ENCODE measurements around the gene JAK1.

Gene JAK1

DNA sequence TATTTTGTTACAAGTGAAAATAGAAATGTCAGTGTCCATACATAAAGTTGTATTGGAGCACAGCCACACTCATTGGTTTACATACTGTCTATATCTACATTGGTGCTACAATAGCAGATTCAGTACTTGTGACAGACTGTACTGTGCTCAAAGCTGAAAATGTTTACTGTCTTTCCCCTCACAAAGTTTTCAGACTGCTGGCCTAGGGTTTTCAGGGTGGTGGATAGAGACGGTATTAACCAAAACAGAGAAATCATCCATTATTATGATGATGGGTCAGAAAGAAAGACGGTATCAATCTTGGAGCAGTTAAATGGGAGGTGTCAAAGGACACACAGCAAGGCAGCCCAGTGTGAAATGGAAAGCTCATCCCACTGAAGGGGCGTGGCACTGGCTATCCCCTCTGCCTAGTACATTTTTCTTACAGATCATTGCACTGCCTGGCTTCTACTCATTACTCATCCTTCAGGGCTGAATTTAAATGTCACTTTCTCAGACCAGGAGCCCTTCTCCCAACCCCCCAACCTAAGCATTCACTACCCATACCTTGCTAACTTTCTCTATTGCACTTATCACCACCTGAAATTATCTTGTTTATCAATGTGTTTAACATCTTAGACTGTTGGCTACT lies 10.2 kb downstream of the JAK1 start:
- ChIA-PET CTCF (no interaction called here), POLR2A (no interaction called here)
- TF ChIP-seq, protein P1, sequence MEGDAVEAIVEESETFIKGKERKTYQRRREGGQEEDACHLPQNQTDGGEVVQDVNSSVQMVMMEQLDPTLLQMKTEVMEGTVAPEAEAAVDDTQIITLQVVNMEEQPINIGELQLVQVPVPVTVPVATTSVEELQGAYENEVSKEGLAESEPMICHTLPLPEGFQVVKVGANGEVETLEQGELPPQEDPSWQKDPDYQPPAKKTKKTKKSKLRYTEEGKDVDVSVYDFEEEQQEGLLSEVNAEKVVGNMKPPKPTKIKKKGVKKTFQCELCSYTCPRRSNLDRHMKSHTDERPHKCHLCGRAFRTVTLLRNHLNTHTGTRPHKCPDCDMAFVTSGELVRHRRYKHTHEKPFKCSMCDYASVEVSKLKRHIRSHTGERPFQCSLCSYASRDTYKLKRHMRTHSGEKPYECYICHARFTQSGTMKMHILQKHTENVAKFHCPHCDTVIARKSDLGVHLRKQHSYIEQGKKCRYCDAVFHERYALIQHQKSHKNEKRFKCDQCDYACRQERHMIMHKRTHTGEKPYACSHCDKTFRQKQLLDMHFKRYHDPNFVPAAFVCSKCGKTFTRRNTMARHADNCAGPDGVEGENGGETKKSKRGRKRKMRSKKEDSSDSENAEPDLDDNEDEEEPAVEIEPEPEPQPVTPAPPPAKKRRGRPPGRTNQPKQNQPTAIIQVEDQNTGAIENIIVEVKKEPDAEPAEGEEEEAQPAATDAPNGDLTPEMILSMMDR (IDR thresholded peaks at IDR 0.05; ENCODE audit: control extremely low read depth, extremely low read depth, low read depth, missing control alignments) = no peak
- DNase-seq (ENCODE audit: extremely low spot score) = no peak

DNA sequence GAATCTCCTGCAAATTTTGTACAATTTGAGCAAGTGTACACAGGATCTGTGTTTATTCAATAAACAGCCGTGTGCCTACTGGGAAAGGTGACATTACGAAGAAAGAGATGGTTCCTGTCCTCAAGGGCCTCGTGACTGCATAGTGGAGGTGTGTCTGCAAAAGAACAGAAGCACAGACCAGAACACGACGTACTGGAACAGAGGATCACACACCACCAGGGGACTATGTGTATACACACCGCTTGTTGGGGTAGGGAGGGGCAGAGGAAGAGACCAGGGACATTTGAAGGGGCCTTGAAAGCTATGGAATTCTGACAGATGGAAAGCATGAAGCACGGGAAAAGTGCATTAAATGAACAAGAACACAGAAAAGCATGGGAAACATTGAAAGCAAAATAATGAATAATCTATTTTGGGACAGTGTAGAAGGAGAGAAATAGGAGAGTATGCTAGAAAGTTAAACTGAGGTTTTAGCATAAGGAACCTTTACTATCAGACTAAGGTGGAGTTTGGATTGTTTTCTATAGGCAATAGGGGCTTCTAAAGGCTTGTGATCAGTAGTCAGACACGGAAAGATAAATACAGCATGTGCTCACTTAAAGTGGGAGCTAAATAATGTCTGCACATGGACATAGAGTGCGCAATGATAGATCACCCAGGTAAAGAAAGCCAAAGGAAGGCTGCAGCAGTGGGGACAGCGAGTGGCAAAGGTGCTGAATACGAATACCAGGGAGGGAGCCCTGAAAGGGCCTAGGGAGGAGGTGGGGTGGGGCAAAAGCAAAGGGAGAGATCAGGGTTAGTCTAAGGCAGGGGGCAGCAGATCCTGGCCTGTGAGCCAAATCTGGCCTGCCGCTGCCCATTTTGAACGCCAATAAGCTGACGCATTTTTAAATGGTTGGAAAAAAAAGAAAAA lies 11.0 kb downstream of the JAK1 start:
- TF ChIP-seq, protein P1 (IDR thresholded peaks at IDR 0.05; ENCODE audit: control extremely low read depth, extremely low read depth, low read depth, missing control alignments) = no peak
- POLR2A ChIA-PET = no interaction called here
- no peak for DNase-seq (ENCODE audit: extremely low spot score)
- CTCF ChIA-PET = interaction anchor here (1.3 kb wide), 2 partner anchors 34 to 62 kb away, joined by 3 read pairs; no protein-coding TSS in a partner anchor

DNA sequence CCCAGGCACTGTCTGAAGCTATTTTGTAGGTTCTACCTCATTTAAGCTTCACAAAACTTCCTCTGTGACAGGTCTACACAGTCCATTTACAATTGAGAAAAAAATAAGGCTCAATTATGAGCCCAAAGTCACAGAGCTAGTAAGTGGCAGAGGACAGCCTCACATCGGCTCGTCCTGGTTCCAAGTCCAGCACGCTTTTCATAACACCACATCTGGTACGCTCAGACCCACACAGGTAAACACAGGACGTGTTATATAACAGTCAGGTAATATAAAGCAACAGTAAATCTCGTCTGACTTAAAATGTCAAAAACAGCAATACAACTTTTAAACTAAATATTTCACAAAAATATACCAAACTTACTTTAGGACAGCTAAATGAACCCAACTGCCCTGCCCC lies 13.1 kb downstream of the JAK1 start:
- DNase-seq (ENCODE audit: extremely low spot score) = no peak
- POLR2A ChIA-PET = no interaction called here
- CTCF ChIA-PET = interaction anchor here (0.8 to 3.1 kb wide), 2 partner anchors 9 to 12 kb away, joined by 3 to 10 read pairs; no protein-coding TSS in a partner anchor
- TF ChIP-seq, protein P1 (IDR thresholded peaks at IDR 0.05; ENCODE audit: control extremely low read depth, extremely low read depth, low read depth, missing control alignments) = no peak

DNA sequence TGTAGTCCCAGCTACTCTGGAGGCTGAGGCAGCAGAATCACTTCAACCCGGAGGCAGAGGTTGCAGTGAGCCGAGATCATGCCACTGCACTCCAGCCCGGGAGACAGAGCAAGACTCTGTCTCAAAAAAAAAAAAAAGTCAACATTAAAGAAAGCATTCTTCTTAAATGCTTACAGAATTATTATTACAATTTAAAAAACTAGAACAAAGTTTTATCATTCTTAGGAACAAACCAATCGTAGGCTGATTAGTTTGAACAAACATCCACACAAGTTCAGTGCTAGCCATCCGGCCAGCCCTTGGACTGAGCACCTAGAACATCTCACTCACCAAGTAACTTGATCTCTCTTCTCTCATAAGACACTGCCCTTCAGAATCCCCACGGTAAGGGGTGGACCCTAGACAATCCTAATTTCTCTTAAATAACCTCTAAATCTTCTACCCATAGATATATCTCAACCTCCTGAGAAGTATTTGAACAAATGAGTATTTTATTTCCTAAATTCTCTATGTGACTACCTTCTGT lies 16.0 kb downstream of the JAK1 start:
- ChIA-PET CTCF (interaction anchor here (1.0 kb wide), 1 partner anchor 55 kb away, joined by 3 read pairs; no protein-coding TSS in a partner anchor), POLR2A (no interaction called here)
- TF ChIP-seq, protein P1 (IDR thresholded peaks at IDR 0.05; ENCODE audit: control extremely low read depth, extremely low read depth, low read depth, missing control alignments) = no peak
- no peak for DNase-seq (ENCODE audit: extremely low spot score)

DNA sequence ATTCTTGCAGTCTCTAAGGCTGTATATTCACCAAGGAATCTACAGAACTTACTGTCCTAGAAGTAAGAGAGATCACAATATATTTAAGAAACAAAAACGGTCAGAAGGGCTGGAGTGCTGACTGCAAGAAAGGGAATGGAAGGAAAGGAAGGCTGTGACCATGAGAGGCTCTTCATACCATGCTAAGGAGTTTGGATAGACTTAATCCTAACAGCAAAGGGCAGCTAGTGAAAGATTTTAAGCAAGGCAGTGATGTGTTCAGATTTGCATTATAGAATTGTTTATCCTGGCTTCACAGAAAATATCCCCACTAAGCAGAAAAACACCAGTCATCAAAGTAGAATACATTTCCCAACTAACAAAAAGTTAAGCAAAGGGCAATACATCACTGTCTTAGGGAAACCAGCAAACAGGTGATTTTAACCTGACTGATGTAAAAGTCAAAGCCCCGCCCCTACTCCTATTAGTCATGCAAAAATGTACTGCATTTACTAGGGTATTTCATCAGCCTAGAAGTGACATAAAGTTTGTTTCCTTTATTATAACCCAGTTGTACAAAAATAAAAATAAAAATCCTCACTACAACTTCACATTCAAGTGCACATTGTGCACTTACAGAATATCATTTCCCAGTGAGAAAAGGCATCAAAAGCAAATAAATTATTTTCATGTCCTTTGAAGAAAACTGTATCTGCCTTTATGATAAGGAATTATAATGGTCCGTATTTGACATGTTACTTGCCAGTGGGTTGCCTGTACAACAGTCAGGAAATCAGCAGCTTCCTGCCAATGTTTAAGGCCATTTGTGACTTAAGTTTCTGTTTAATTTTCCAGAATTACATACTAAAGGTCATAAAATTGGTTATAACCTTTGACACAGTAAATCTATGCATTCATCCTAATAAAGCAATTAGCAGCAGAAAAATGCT lies 17.2 kb downstream of the JAK1 start:
- POLR2A ChIA-PET = no interaction called here
- TF ChIP-seq, protein P1 (IDR thresholded peaks at IDR 0.05; ENCODE audit: control extremely low read depth, extremely low read depth, low read depth, missing control alignments) = no peak
- CTCF ChIA-PET = interaction anchor here (1.0 to 1.5 kb wide), 2 partner anchors 9 to 54 kb away, joined by 3 to 6 read pairs; no protein-coding TSS in a partner anchor
- DNase-seq (ENCODE audit: extremely low spot score) = no peak
